GM12891 (cell line): ENCODE results near the gene ENAH.

ENCODE experiments used
- PAX5 ChIP-seq: IDR thresholded peaks from 2 replicates; pipeline ENCODE4 v1.6.1; 2011; ENCODE audit warnings: low read length, moderate library complexity, mild to moderate bottlenecking; ENCODE audit not compliant: insufficient read depth, severe bottlenecking
- POLR2A ChIP-seq: IDR thresholded peaks from 2 replicates; pipeline ENCODE4 v1.6.1; 2011; ENCODE audit warnings: low read depth, low read length, control low read depth
- POLR2AphosphoS5 ChIP-seq: IDR thresholded peaks from 2 replicates; pipeline ENCODE4 v1.6.1; 2011; ENCODE audit warnings: low read depth, low read length, control low read depth
- POU2F2 ChIP-seq: IDR thresholded peaks from 2 replicates; pipeline ENCODE4 v1.6.1; 2011; ENCODE audit warnings: low read depth, mild to moderate bottlenecking, control low read depth, low read length, moderate library complexity
- TAF1 ChIP-seq: IDR thresholded peaks from 2 replicates; pipeline ENCODE4 v1.6.1; 2011; ENCODE audit warnings: low read depth, low read length, control low read depth

DNA sequence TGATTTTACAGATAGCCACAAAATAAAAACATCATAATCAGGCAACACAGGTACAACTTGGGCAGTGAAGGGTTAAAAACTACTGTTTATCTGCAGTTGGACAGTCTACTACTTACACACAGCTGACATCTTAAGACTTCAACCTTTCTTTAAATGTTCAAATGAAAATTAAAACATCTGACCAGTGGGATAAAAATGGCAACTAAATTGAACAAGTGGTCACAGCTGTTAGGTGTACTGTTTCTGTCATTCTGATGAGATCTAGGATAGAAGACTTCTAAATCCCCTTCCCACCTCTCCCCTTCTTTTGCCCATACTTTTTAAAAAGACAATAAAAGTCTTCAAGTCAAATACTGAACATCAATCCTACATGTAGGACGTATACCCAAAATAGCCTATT is 56.2 kb downstream of the ENAH start:
- no peak for TF ChIP-seq TAF1
- TF ChIP-seq POLR2AphosphoS5: no peak
- no peak for TF ChIP-seq POLR2A
- TF ChIP-seq PAX5: no peak
- no peak for TF ChIP-seq POU2F2
